GM12892 (cell line): Measurements from ENCODE around the gene PLEKHG1.

Experiments used
- POLR2A ChIP-seq: IDR thresholded peaks from 2 replicates; pipeline ENCODE4 v1.6.1; 2011; ENCODE audit warnings: low read depth, low read length, control low read depth
- POLR2AphosphoS5 ChIP-seq: IDR thresholded peaks from 2 replicates; pipeline ENCODE4 v1.6.1; 2011; ENCODE audit warnings: low read depth, low read length, control low read depth
- TAF1 ChIP-seq: IDR thresholded peaks from 2 replicates; pipeline ENCODE4 v1.6.1; 2011; ENCODE audit warnings: low read depth, mild to moderate bottlenecking, control low read depth, low read length, borderline replicate concordance

DNA sequence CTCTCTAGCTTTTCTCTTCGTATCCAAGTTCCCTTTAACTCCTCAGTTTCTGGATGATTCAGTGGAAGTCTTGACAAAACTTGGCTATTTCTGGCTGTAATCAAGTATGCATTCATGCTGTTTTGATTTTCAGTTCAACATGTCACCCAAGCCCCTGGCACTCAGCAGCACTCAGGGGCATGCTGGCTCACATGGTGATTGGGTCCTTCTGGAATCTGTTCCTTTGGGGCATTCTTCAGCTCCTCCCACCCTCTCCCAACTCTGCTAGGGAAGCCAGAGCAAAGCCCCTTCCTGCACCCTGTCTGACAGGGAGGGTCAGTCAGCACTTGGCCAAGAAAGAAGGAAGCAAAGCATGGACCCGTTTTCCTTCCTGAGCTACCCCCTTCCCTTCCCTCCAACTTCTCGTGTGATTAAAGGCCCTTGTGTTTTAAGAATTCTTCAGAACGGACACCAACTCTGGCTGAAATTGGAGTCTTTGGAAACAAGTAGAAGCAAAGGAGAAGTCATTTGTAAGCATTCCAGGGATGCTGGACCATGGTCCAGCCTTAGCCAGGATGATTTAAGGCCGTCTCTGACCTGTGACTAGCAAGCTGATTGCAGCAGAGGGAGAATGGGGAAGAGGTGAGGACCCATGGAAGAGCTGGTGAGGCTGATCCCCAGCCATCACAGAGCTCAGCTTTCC is 7.1 kb downstream of the PLEKHG1 start:
- no peak for TF ChIP-seq POLR2A
- no peak for TF ChIP-seq TAF1
- TF ChIP-seq POLR2AphosphoS5 = no peak
